ENCODE data around the gene RNF113A.
"Not testable (repeated sequence)": the region's sequence is repeated elsewhere in the genome, so short reads cannot be mapped to it uniquely, and the experiment has no call there.

Gene RNF113A

GRCh38 chrX:119871599-119872395, at the start of gene RNF113A, which contains the start of gene NDUFA1:
RNF113A (minus strand) TSS chrX:119871733; CDS start chrX:119871613, 120 bp downstream.
NDUFA1 (plus strand) TSS chrX:119871832; CDS start chrX:119871912, 80 bp downstream.
- H3K27me3 ChIP-seq, result no peaks in the 10 kb centered on the region
- H3K4me2 ChIP-seq, result peak within 1 kb of the TSS; percentile 78
- H3K9me3 ChIP-seq, result peaks cover 9% of the 10 kb centered on the region; the same call in 1 of the 2 replicates
- H3K36me3 ChIP-seq, result peaks cover 14% of the 10 kb centered on the region
- peaks cover 45% of the 10 kb centered on the region for H4K20me1 ChIP-seq
- peak within 1 kb of the TSS; percentile 83 for H3K27ac ChIP-seq
- peak within 1 kb of the TSS; percentile 85 for H3K9ac ChIP-seq
- H3K4me1 ChIP-seq, result peaks cover 21% of the 10 kb centered on the region
- TF ChIP-seq Cebpa-rat (IDR thresholded peaks at IDR 0.05), result no peak
- peak within 1 kb of the TSS; percentile 73 for H3K4me3 ChIP-seq

- Histone ChIP-seq H3K9me3 (no peaks in the 10 kb centered on the region), H3K4me1 (no peaks in the 10 kb centered on the region), H3K9ac (no peak overlapping the region), H3K36me3 (peaks cover 4% of the 10 kb centered on the region; the same call in 1 of the 2 replicates), H3K4me2 (no peak overlapping the region), H4K20me1 (no peaks in the 10 kb centered on the region), H3K27me3 (no peaks in the 10 kb centered on the region), H3K4me3 (no peak overlapping the region), H3K27ac (no peak overlapping the region)
- TF ChIP-seq Cebpa-rat (IDR thresholded peaks at IDR 0.05), result peak; percentile 78; the same call in 1 of the 2 replicates
Measured at GRCh38 chrX:119919835-119920585, 48.5 kb upstream of the RNF113A start.

- no peaks in the 10 kb centered on the region for H4K20me1 ChIP-seq
- H3K4me2 ChIP-seq, result no peak overlapping the region
- H3K9ac ChIP-seq, result no peak overlapping the region
- H3K36me3 ChIP-seq, result no peaks in the 10 kb centered on the region
- H3K4me3 ChIP-seq, result no peak overlapping the region
- H3K4me1 ChIP-seq, result no peaks in the 10 kb centered on the region
- H3K27ac ChIP-seq, result no peak overlapping the region
- H3K9me3 ChIP-seq, result no peaks in the 10 kb centered on the region
- TF ChIP-seq Cebpa-rat (IDR thresholded peaks at IDR 0.05), result no peak
- H3K27me3 ChIP-seq, result no peaks in the 10 kb centered on the region
Measured at GRCh38 chrX:119917877-119918276, 46.3 kb upstream of the RNF113A start.

- no peak overlapping the region for H3K9ac ChIP-seq
- H3K4me2 ChIP-seq, result no peak overlapping the region
- H3K4me3 ChIP-seq, result no peak overlapping the region
- H3K4me1 ChIP-seq, result no peaks in the 10 kb centered on the region
- no peaks in the 10 kb centered on the region for H4K20me1 ChIP-seq
- no peak for TF ChIP-seq Cebpa-rat (IDR thresholded peaks at IDR 0.05)
- no peaks in the 10 kb centered on the region for H3K9me3 ChIP-seq
- H3K27ac ChIP-seq, result no peak overlapping the region
- H3K27me3 ChIP-seq, result no peaks in the 10 kb centered on the region
- no peaks in the 10 kb centered on the region for H3K36me3 ChIP-seq
Measured at GRCh38 chrX:119916310-119916709, 44.8 kb upstream of the RNF113A start.

- no peak for TF ChIP-seq Cebpa-rat (IDR thresholded peaks at IDR 0.05)
- no peaks in the 10 kb centered on the region for H3K9me3 ChIP-seq
- H3K4me3 ChIP-seq, result no peak overlapping the region
- no peak overlapping the region for H3K9ac ChIP-seq
- no peak overlapping the region for H3K27ac ChIP-seq
- no peaks in the 10 kb centered on the region for H3K4me1 ChIP-seq
- no peak overlapping the region for H3K4me2 ChIP-seq
- H4K20me1 ChIP-seq, result no peaks in the 10 kb centered on the region
- no peaks in the 10 kb centered on the region for H3K27me3 ChIP-seq
- H3K36me3 ChIP-seq, result no peaks in the 10 kb centered on the region
Measured at GRCh38 chrX:119900976-119901375, 29.4 kb upstream of the RNF113A start.

GRCh38 chrX:119899125-119899524, 27.6 kb upstream of the RNF113A start:
- Histone ChIP-seq H3K4me1 (no peaks in the 10 kb centered on the region), H3K4me3 (no peak overlapping the region), H3K9ac (no peak overlapping the region), H3K4me2 (no peak overlapping the region), H3K36me3 (no peaks in the 10 kb centered on the region), H3K27me3 (no peaks in the 10 kb centered on the region), H3K27ac (no peak overlapping the region), H3K9me3 (no peaks in the 10 kb centered on the region), H4K20me1 (no peaks in the 10 kb centered on the region)
- TF ChIP-seq Cebpa-rat (IDR thresholded peaks at IDR 0.05), result no peak

GRCh38 chrX:119895843-119896326, 24.4 kb upstream of the RNF113A start, which contains the start of gene AKAP14:
AKAP14 (plus strand) TSS chrX:119895893; CDS start chrX:119903224, 7,331 bp downstream.
- Histone ChIP-seq H3K4me3 (no peak within 1 kb of the TSS), H3K27ac (no peak within 1 kb of the TSS), H3K36me3 (no peaks in the 10 kb centered on the region), H3K9ac (no peak within 1 kb of the TSS), H3K4me2 (no peak within 1 kb of the TSS), H3K9me3 (no peaks in the 10 kb centered on the region), H4K20me1 (no peaks in the 10 kb centered on the region), H3K4me1 (no peaks in the 10 kb centered on the region), H3K27me3 (no peaks in the 10 kb centered on the region)
- no peak for TF ChIP-seq Cebpa-rat (IDR thresholded peaks at IDR 0.05)

- H3K4me2 ChIP-seq, H3K9ac ChIP-seq, H3K9me3 ChIP-seq, H3K4me1 ChIP-seq, H3K27ac ChIP-seq, H4K20me1 ChIP-seq, H3K36me3 ChIP-seq, H3K4me3 ChIP-seq: not testable (repeated sequence)
- peaks cover 11% of the 10 kb centered on the region; the same call in 1 of the 2 replicates for H3K27me3 ChIP-seq
Measured at GRCh38 chrX:119891961-119892692, 20.6 kb upstream of the RNF113A start.

- not testable (repeated sequence) for H3K9me3 ChIP-seq, H3K36me3 ChIP-seq, H3K27ac ChIP-seq, H4K20me1 ChIP-seq, H3K4me1 ChIP-seq, H3K4me3 ChIP-seq, H3K9ac ChIP-seq, H3K4me2 ChIP-seq
- peaks cover 11% of the 10 kb centered on the region; the same call in 1 of the 2 replicates for H3K27me3 ChIP-seq
Measured at GRCh38 chrX:119890626-119891025, 19.1 kb upstream of the RNF113A start.

Data from BLaER1 (cell line).